ENCODE measurements around the gene PPP2R5C. TPM values are rescaled to one million over a fixed set of nuclear protein-coding genes. Genes with fewer than 3 reads are reported as not detected.

PPP2R5C gene
- 61.0 to 73.2 TPM (median 67.3 TPM) in 5 replicates for total RNA-seq (2022; extraction: Qiagen RNA extraction)

DNA sequence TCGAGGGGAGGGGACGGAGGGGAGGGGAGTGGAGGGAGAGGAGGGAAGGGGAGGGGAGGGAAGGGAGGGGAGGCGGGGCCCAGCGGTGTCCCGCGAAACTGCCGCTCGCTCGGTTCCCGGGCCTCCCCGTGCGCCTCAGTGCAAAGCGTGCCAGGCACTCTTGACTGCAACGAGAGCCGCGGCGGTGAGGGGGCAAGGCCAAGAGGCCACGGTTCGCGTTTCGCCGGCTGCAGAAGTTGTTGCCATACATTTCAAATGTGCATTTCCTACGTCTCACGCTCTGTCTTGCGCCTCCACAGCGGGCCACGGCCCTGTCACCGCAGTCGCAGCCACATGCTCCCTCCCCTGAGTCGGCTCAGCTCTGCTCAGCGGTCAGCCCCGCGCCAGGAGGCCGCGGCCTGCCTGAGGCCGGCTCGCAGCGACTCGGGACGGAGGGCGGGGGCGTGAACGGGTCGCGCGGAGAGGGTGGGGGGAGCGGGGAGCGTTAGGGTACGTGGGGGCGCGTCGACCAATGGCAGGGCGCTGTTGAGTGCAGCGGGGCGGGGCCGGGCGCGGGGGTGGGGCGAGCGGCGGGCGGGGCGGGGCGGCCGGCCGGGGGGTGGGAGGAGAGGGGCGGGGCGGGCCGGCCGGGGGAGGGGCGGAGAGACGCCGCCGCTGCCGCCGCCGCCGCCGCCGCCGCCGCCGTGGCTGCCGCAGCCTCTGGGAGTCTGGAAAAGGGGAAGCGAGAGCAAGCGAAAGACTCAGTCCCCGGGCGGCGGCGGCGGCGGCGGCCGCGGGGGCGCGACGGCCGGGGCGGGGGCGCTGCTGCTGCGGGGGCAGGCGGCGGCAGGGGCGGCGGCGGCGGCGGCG, at the start of gene PPP2R5C:
PPP2R5C (plus strand) TSS at position 678 of the 849 bp plus-strand sequence. CDS start 185 bp downstream, outside the sequence.

DNA sequence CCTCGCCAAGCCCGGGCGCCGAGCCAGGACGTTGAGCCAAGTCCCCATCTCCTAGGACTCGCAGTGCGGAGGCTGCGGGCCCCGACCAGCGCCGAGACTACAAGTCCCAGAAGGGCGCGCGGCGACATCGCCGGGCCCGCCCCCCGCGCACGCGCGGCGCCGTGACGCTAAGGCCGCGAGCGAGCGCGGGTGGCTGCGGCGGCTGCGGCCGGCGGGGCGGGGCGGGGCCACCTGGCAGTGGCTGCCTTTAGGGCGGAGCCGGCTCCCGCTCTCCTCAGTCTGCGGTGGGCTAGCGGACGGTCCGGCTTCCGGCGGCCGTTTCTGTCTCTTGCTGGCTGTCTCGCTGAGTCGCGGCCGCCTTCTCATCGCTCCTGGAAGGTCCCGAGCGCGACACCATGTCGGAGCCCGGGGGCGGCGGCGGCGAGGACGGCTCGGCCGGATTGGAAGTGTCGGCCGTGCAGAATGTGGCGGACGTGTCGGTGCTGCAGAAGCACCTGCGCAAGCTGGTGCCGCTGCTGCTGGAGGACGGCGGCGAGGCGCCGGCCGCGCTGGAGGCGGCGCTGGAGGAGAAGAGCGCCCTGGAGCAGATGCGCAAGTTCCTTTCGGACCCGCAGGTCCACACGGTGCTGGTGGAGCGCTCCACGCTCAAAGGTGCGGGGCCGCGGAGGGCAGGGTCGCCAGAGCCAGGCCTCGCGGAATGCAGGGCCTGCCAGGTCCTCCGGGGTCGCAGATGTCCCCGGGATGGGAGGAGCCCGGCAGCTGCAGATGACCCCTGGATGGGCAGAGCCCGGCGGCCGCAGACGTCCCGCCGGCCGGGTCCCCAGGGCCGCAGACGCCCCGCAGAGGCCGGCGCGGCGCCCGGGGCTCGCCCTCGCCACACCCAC, 203.0 kb downstream of the PPP2R5C start, which contains the start of gene DYNC1H1:
DYNC1H1 (plus strand) TSS at position 277 of the 884 bp plus-strand sequence; CDS start at position 396, 119 bp downstream.

Other genes starting within 250 kb of the PPP2R5C start
- gene DIO3, start 200.2 kb upstream of the PPP2R5C start, total RNA-seq (2022; extraction: Qiagen RNA extraction), result 0.05 to 0.08 TPM (median 0.05 TPM) in 4 of 5 replicates, not detected in the other
- 192 to 225 TPM (median 206 TPM) in 5 replicates for gene DYNC1H1, start 202.9 kb downstream of the PPP2R5C start, total RNA-seq (2022; extraction: Qiagen RNA extraction)

Measured in A549 treated with Hydrocortisone at 1 μM for 4 hours (cell line).